Stomach (tissue), 4 donors: ENCODE results near the gene FANK1.
"Not testable (repeated sequence)": the region's sequence is repeated elsewhere in the genome, so short reads cannot be mapped to it uniquely, and the experiment has no call there.

Experiments
- EP300 ChIP-seq: sonication (generic); formaldehyde crosslinking; IDR thresholded peaks from one replicate; pipeline ENCODE4 v1.6.1; 2017; ENCODE audit warnings: antibody characterized with exemption
- POLR2A ChIP-seq, 4 donors: fragments of 450-650 bp; IDR thresholded peaks; one replicate each; pipeline ENCODE4 v1.6.1; 2016; ENCODE audit warnings: antibody characterized with exemption in 4 of 4, control low read depth in 2 of 4, mild to moderate bottlenecking in 1 of 4, moderate library complexity in 1 of 4
- POLR2AphosphoS5 ChIP-seq, 3 donors: sonication (generic); formaldehyde crosslinking; IDR thresholded peaks; one replicate each; pipeline ENCODE4 v1.6.1; 2016; ENCODE audit warnings: antibody characterized with exemption in 3 of 3
- TF ChIP-seq, protein P1 (sequence below), 7 experiments: fragments of 450-650 bp in 4 of 7; fragments of 200-600 bp in 3 of 7; sonication (generic) in 3 of 7; IDR thresholded peaks; one replicate each; pipeline ENCODE4 v1.5.1; 2016 to 2019; ENCODE audit warnings: antibody characterized with exemption in 7 of 7, control low read depth in 2 of 7, mild to moderate bottlenecking in 1 of 7

DNA sequence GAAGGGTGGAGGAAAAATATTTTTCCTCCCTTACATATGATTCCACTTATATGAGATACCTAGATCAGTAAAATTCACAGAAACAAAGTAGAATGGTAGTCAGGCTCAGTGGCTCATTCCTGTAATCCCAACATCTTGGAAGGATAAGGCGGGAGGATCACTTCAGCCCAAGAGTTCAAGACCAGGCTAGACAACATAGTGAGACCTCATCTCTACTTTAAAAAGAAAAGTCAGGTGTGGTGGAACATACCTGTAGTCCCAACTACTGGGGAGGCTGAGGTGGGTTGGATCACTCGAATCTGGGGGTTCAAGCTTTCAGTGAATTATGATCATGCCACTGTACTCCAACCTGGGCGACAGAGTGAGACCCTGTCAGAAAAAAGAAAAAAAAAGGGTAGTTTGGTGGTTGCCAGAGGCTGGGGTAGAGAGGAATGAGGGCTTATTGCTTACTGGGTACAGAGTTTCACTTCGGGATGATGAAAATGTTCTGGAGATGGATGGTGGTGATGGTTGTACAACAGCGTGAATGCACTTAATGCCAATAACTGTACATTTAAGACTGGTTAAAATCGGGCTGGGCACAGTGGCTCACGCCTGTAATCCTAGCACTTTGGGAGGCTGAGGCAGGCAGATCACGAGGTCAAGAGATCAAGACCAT lies 21.5 kb downstream of the FANK1 start:
- TF ChIP-seq, protein P1, sequence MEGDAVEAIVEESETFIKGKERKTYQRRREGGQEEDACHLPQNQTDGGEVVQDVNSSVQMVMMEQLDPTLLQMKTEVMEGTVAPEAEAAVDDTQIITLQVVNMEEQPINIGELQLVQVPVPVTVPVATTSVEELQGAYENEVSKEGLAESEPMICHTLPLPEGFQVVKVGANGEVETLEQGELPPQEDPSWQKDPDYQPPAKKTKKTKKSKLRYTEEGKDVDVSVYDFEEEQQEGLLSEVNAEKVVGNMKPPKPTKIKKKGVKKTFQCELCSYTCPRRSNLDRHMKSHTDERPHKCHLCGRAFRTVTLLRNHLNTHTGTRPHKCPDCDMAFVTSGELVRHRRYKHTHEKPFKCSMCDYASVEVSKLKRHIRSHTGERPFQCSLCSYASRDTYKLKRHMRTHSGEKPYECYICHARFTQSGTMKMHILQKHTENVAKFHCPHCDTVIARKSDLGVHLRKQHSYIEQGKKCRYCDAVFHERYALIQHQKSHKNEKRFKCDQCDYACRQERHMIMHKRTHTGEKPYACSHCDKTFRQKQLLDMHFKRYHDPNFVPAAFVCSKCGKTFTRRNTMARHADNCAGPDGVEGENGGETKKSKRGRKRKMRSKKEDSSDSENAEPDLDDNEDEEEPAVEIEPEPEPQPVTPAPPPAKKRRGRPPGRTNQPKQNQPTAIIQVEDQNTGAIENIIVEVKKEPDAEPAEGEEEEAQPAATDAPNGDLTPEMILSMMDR (IDR thresholded peaks at IDR 0.05): not testable (repeated sequence)
- TF ChIP-seq POLR2A (IDR thresholded peaks at IDR 0.05); EP300; POLR2AphosphoS5 (IDR thresholded peaks at IDR 0.05): not testable (repeated sequence)
